Stomach (tissue), 9 donors: ENCODE results near the gene ITPRIPL2. TPM values are rescaled to one million over a fixed set of nuclear protein-coding genes. Genes with fewer than 3 reads are reported as not detected.

Source experiments
- DNase-seq, 2 donors: peaks; one replicate each; pipeline versions ENCODE4 v3.0.0 to v3.0.0-alpha.2; 2013 to 2019
- H3K27ac ChIP-seq, 5 donors: fragments of 200-600 bp in 4 of 5; sonication (generic) in 4 of 5; one replicate each; pipeline ENCODE4 v1.5.1; 2013 to 2019; ENCODE audit warnings: mild to moderate bottlenecking in 1 of 5, moderate library complexity in 1 of 5
- H3K27me3 ChIP-seq, 3 donors: fragments of 200-600 bp; sonication (generic); one replicate each; pipeline ENCODE4 v1.5.1; 2017 to 2019; ENCODE audit warnings: mixed run types in 1 of 3
- H3K36me3 ChIP-seq, 4 donors: fragments of 200-600 bp; sonication (generic); 1 replicate in 3 of 4; 2 replicates in 1 of 4; pipeline ENCODE4 v1.5.1; 2016 to 2019
- H3K4me1 ChIP-seq, 4 donors: fragments of 200-600 bp; sonication (generic); one replicate each; pipeline ENCODE4 v1.5.1; 2016 to 2019
- H3K4me3 ChIP-seq, 4 donors: fragments of 200-600 bp; sonication (generic) in 3 of 4; one replicate each; pipeline ENCODE4 v1.5.1; 2016 to 2019; ENCODE audit warnings: mild to moderate bottlenecking in 1 of 4
- H3K9me3 ChIP-seq, 4 donors: fragments of 200-600 bp; sonication (generic); one replicate each; pipeline ENCODE4 v1.5.1; 2016 to 2019
- CTCF ChIP-seq, 7 experiments: fragments of 450-650 bp in 4 of 7; fragments of 200-600 bp in 3 of 7; sonication (generic) in 3 of 7; IDR thresholded peaks; one replicate each; pipeline ENCODE4 v1.5.1; 2016 to 2019; ENCODE audit warnings: antibody characterized with exemption in 7 of 7, control low read depth in 2 of 7, mild to moderate bottlenecking in 1 of 7
- EP300 ChIP-seq: sonication (generic); formaldehyde crosslinking; IDR thresholded peaks from one replicate; pipeline ENCODE4 v1.6.1; 2017; ENCODE audit warnings: antibody characterized with exemption
- POLR2A ChIP-seq, 4 donors: fragments of 450-650 bp; IDR thresholded peaks; one replicate each; pipeline ENCODE4 v1.6.1; 2016; ENCODE audit warnings: antibody characterized with exemption in 4 of 4, control low read depth in 2 of 4, mild to moderate bottlenecking in 1 of 4, moderate library complexity in 1 of 4
- POLR2AphosphoS5 ChIP-seq, 3 donors: sonication (generic); formaldehyde crosslinking; IDR thresholded peaks; one replicate each; pipeline ENCODE4 v1.6.1; 2016; ENCODE audit warnings: antibody characterized with exemption in 3 of 3
- WGBS, 5 donors: extraction: QIAGEN DNeasy Blood & Tissue Kit in 3 of 5; methylation state at CpG; one replicate each; pipeline versions ENCODE4 v1.1.5 to v1.1.7; 2013 to 2018; 5-methylcytosine and 5-hydroxymethylcytosine counted together
- intact Hi-C: fragments of 100-400 bp; cut with DNase I; formaldehyde crosslinking; loops from one replicate; pipeline ENCODE4 v1.15.1; 2023; ENCODE audit warnings: low total_unique reads
- polyA plus RNA-seq, 3 donors: library from polyadenylated mRNA; stranded (reverse); fragments of 200-250 nt; gene quantifications; one replicate each; pipeline ENCODE4 v1.2.3, GENCODE V29; 2013
- total RNA-seq, 5 donors: library from RNA; depleted of rRNA; stranded (reverse); fragments of >200 nt; gene quantifications; one replicate each; pipeline versions ENCODE4 v1.1.0 to v1.2.3, GENCODE V29; 2014 to 2016
- donor health status: healthy with polysubstance abuse.
- donor health status: Bipolar disorder and iron deficiency.
- donor health status: healthy.

The ITPRIPL2 gene
- total and polyA plus RNA-seq, 8 donors = 7.6 to 48.7 (median 21.6) TPM

DNA sequence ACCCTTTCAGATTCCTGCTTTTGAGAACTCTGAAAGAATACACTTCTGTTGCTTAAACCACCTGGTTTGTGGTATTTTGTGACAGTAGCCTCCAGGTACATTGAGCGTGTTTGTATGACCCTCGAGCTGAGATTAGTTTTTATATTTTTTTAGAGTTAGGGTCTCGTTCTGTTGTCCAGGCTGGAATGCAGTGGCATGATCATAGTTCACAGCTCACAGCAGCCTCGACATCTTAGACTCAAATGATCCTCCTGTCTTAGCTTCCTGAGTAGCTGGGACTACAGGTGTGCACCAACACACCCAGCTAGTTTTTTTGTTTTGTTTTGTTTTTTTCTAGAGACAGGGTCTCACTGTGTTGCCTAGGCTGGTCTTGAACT, 4.5 kb upstream of the ITPRIPL2 start:
- 86 to 94% (median 92%) methylated on average over 4 of the region's 4 CpGs for WGBS, 5 donors
- no peak overlapping the region for H3K4me3 ChIP-seq
- no peaks in the 10 kb centered on the region for H3K9me3 ChIP-seq
- intact Hi-C loops = no loop called here
- H3K27me3 ChIP-seq = no peaks in the 10 kb centered on the region
- no peaks in the 10 kb centered on the region for H3K36me3 ChIP-seq
- no peak for TF ChIP-seq POLR2A (IDR thresholded peaks at IDR 0.05)
- no peak for TF ChIP-seq POLR2AphosphoS5 (IDR thresholded peaks at IDR 0.05)
- TF ChIP-seq CTCF (IDR thresholded peaks at IDR 0.05) = no peak
- no peak for TF ChIP-seq EP300
- DNase-seq = no peak
- peaks cover 25 to 60% (median 32%) of the 10 kb centered on the region in 4 donors for H3K4me1 ChIP-seq
- peak overlapping the region in 1 of 5 donors; percentile 15 for H3K27ac ChIP-seq

GRCh38 chr16:19110537-19111360, 3.0 kb upstream of the ITPRIPL2 start:
- Histone ChIP-seq H3K9me3 (no peaks in the 10 kb centered on the region), H3K4me1 (peaks cover 39 to 72% (median 45%) of the 10 kb centered on the region in 4 donors), H3K27ac (peak overlapping the region; percentile 70 to 98 (median 96)), H3K27me3 (no peaks in the 10 kb centered on the region), H3K36me3 (peaks cover 6 to 9% (median 8%) of the 10 kb centered on the region in 4 donors), H3K4me3 (no peak overlapping the region)
- 53 to 69% (median 60%) methylated on average over 4 of the region's 4 CpGs for WGBS, 5 donors
- TF ChIP-seq EP300 (no peak), CTCF (IDR thresholded peaks at IDR 0.05) (no peak), POLR2A (IDR thresholded peaks at IDR 0.05) (no peak), POLR2AphosphoS5 (IDR thresholded peaks at IDR 0.05) (no peak)
- peak in 1 of 2 donors; percentile 69 for DNase-seq
- intact Hi-C loops = no loop called here

GRCh38 chr16:19112099-19112407, 1.7 kb upstream of the ITPRIPL2 start:
- H3K4me1 ChIP-seq = peaks cover 52 to 80% (median 58%) of the 10 kb centered on the region in 4 donors
- TF ChIP-seq POLR2A (IDR thresholded peaks at IDR 0.05) (no peak), CTCF (IDR thresholded peaks at IDR 0.05) (no peak), EP300 (no peak), POLR2AphosphoS5 (IDR thresholded peaks at IDR 0.05) (no peak)
- H3K36me3 ChIP-seq = peaks cover 8 to 21% (median 14%) of the 10 kb centered on the region in 4 donors
- no peaks in the 10 kb centered on the region for H3K9me3 ChIP-seq
- 93 to 98% (median 96%) methylated on average over 2 of the region's 2 CpGs for WGBS, 5 donors
- no peak for DNase-seq
- intact Hi-C loops = no loop called here
- H3K27ac ChIP-seq = peak overlapping the region; percentile 8 to 98 (median 96)
- H3K4me3 ChIP-seq = no peak overlapping the region
- H3K27me3 ChIP-seq = no peaks in the 10 kb centered on the region

DNA sequence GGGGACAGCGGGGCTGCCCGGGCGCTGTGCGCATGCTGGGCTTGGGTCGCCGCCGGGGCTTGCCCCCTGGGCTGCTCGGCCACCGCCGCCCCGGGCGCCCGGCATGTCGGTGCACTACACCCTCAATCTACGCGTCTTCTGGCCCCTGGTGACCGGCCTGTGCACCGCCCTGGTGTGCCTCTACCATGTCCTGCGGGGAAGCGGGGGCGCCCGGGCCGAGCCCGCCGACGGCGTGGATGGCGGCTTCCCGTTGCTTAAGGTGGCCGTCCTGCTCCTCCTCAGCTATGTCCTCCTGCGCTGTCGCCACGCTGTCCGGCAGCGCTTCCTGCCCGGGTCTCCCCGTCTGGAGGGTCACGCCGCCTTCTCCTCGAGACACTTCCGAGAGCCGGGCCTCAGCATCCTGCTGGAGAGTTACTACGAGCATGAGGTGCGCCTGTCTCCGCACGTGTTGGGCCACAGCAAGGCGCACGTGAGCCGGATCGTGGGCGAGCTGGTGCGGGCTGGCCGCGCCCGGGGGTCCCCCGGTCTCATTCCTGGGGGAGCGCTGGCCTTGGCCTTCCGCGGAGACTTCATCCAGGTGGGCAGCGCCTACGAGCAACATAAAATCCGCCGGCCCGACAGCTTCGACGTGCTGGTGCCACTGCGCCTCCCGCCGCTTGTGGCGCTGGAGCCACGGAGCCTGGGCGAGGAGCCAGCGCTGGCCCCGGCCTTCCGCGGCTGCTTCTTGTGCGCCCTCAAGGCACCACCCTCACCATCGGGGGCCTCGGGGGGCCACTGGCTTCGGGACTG, 789 bp downstream of the ITPRIPL2 start:
- Histone ChIP-seq H3K4me3 (peak overlapping the region; percentile 74 to 83 (median 80)), H3K36me3 (peaks cover 8 to 21% (median 14%) of the 10 kb centered on the region in 4 donors), H3K4me1 (peaks cover 62 to 83% (median 75%) of the 10 kb centered on the region in 4 donors), H3K9me3 (no peaks in the 10 kb centered on the region), H3K27ac (peak overlapping the region; percentile 94 to 98 (median 96)), H3K27me3 (no peaks in the 10 kb centered on the region)
- TF ChIP-seq POLR2AphosphoS5 (IDR thresholded peaks at IDR 0.05) (peak in 1 of 3 donors; percentile 20), CTCF (IDR thresholded peaks at IDR 0.05) (peak in 2 of 7 experiments; percentile 23 to 26), POLR2A (IDR thresholded peaks at IDR 0.05) (no peak)
- intact Hi-C loops = no loop called here
- WGBS, 5 donors = 3 to 12% (median 9%) methylated on average over 12 to 80 of the region's 80 CpGs
- DNase-seq = peak; percentile 61 to 86
